Measurements from ENCODE around the gene CLMP.

The CLMP gene

GRCh38 chr11:123180574-123180973 lies 14.5 kb downstream of the CLMP start:
- no peak for TF ChIP-seq CTCF (IDR thresholded peaks at IDR 0.05; ENCODE audit: low read depth, low read length, missing control alignments)

GRCh38 chr11:123180166-123180565 lies 14.9 kb downstream of the CLMP start:
- DNase-seq (ENCODE audit: low read depth), result no peak
- no peak for TF ChIP-seq CTCF (IDR thresholded peaks at IDR 0.05; ENCODE audit: low read depth, low read length, missing control alignments)
- H3K4me3 ChIP-seq (ENCODE audit: low read depth, low read length), result no peak overlapping the region

More at GRCh38 chr11:123180574-123180973, 14.5 kb downstream of the CLMP start:
- H3K4me3 ChIP-seq (ENCODE audit: low read depth, low read length), result no peak overlapping the region
- DNase-seq (ENCODE audit: low read depth), result no peak

DNA sequence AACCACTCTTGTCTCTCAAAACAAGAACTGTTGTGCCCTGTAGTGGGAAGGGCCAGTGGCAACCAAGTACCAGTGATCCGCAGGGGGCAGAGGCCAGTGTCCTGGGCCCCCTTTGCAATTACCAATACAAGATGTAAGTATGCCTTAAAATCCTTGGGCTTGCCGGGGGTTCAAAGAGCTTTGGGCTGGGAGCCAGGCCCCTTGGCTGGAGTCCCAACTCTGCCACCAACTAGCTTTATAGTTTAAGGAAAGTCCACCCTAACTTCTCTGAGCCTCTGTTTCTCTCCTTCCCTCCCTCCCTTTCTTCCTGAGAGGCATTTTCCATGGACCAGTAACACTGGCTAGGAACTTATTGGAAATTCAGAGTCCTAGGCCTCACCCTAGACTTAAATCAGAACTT lies 15.5 kb downstream of the CLMP start:
- H3K4me3 ChIP-seq (ENCODE audit: low read depth, low read length), result no peak overlapping the region
- no peak for DNase-seq (ENCODE audit: low read depth)
- no peak for TF ChIP-seq CTCF (IDR thresholded peaks at IDR 0.05; ENCODE audit: low read depth, low read length, missing control alignments)

DNA sequence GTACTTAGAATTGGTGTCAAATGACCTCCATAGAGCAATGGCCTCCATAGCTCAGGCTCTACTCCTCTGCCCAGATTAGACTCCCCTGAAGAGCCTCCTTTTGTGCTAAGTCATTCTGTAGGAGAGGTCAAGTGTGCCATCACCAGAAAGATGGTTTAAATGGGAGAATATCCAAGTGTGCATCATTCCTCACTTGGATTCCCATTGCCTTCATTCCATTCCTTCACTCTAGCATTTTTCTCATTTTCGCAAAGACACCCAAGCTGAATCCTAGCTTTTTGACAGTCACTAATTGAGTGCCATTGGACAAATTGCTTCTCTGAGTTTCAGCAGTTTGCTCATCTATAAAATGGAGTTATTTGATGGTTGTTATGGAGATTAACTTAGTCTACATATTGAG lies 16.9 kb downstream of the CLMP start:
- no peak for DNase-seq (ENCODE audit: low read depth)
- H3K4me3 ChIP-seq (ENCODE audit: low read depth, low read length), result no peak overlapping the region
- TF ChIP-seq CTCF (IDR thresholded peaks at IDR 0.05; ENCODE audit: low read depth, low read length, missing control alignments), result no peak

- no peak overlapping the region for H3K4me3 ChIP-seq (ENCODE audit: low read depth, low read length)
- DNase-seq (ENCODE audit: low read depth), result no peak
- no peak for TF ChIP-seq CTCF (IDR thresholded peaks at IDR 0.05; ENCODE audit: low read depth, low read length, missing control alignments)
These were observed 18.3 kb downstream of the CLMP start for GRCh38 chr11:123176785-123177184.

- TF ChIP-seq CTCF (IDR thresholded peaks at IDR 0.05; ENCODE audit: low read depth, low read length, missing control alignments), result no peak
- H3K4me3 ChIP-seq (ENCODE audit: low read depth, low read length), result no peak overlapping the region
- DNase-seq (ENCODE audit: low read depth), result no peak
These were observed 20.6 kb downstream of the CLMP start for GRCh38 chr11:123174196-123175183.

- no peak for TF ChIP-seq CTCF (IDR thresholded peaks at IDR 0.05; ENCODE audit: low read depth, low read length, missing control alignments)
- no peak for DNase-seq (ENCODE audit: low read depth)
- no peak overlapping the region for H3K4me3 ChIP-seq (ENCODE audit: low read depth, low read length)
These were observed 21.2 kb downstream of the CLMP start for GRCh38 chr11:123173856-123174186.
